Gastrocnemius medialis (tissue), 4 donors: ENCODE data around the gene ZNF177. TPM values are rescaled to one million over a fixed set of nuclear protein-coding genes. Genes with fewer than 3 reads are reported as not detected.

Experiments
- ATAC-seq, 2 donors: fragments of 150-250 bp; one replicate each; pipeline ENCODE4 v1.9.1; 2016
- DNase-seq, 2 donors: peaks; one replicate each; pipeline ENCODE4 v3.0.0-alpha.2; 2019
- H3K27ac ChIP-seq, 4 donors: fragments of 200-600 bp; sonication (generic); 1 replicate in 1 of 4; 2 replicates in 3 of 4; pipeline ENCODE4 v1.5.1; 2016 to 2018; ENCODE audit warnings: mild to moderate bottlenecking in 2 of 4, moderate library complexity in 1 of 4
- H3K27me3 ChIP-seq, 3 donors: fragments of 200-600 bp; sonication (generic) in 2 of 3; 1 replicate in 1 of 3; 2 replicates in 2 of 3; pipeline versions ENCODE4 v1.5.1 to v1.6.0; 2016 to 2019; ENCODE audit warnings: mild to moderate bottlenecking in 1 of 3, moderate library complexity in 1 of 3
- H3K36me3 ChIP-seq, 2 donors: fragments of 200-600 bp; sonication (generic) in 1 of 2; one replicate each; pipeline ENCODE4 v1.5.1; 2017 to 2018
- H3K4me1 ChIP-seq, 2 donors: fragments of 200-600 bp; sonication (generic) in 1 of 2; one replicate each; pipeline ENCODE4 v1.5.1; 2016 to 2017; ENCODE audit warnings: mild to moderate bottlenecking in 2 of 2
- H3K4me3 ChIP-seq, 4 donors: fragments of 200-600 bp; sonication (generic) in 3 of 4; 1 replicate in 1 of 4; 2 replicates in 3 of 4; pipeline ENCODE4 v1.5.1; 2016 to 2019; ENCODE audit warnings: mild to moderate bottlenecking in 2 of 4
- H3K9me3 ChIP-seq, 3 donors: fragments of 200-600 bp; sonication (generic) in 2 of 3; 1 replicate in 1 of 3; 2 replicates in 2 of 3; pipeline ENCODE4 v1.5.1; 2016 to 2019
- CTCF ChIP-seq, 5 experiments: fragments of 450-650 bp in 3 of 5; fragments of 200-600 bp in 2 of 5; sonication (generic) in 2 of 5; IDR thresholded peaks in 4 of 5; conservative IDR thresholded peaks in 1 of 5; 1 replicate in 4 of 5; 2 replicates in 1 of 5; pipeline ENCODE4 v1.5.1; 2016 to 2019; ENCODE audit warnings: antibody characterized with exemption in 5 of 5, mild to moderate bottlenecking in 3 of 5, moderate library complexity in 3 of 5
- POLR2A ChIP-seq, 2 donors: fragments of 450-650 bp; IDR thresholded peaks; one replicate each; pipeline ENCODE4 v1.6.1; 2017; ENCODE audit warnings: antibody characterized with exemption in 2 of 2, mild to moderate bottlenecking in 2 of 2, moderate library complexity in 2 of 2
- in situ Hi-C, 4 donors: fragments of 200-750 bp; cut with MboI; loops; one replicate each; pipeline versions ENCODE4 v1.15.0 to v1.8.0; 2017; ENCODE audit warnings: low sequenced_read_pairs in 4 of 4
- intact Hi-C: fragments of 100-400 bp; cut with DNase I; formaldehyde crosslinking; loops from one replicate; pipeline ENCODE4 v1.15.1; 2023; ENCODE audit warnings: low total_unique reads
- total RNA-seq, 4 donors: library from RNA; depleted of rRNA; stranded (reverse); fragments of >200 nt; gene quantifications; one replicate each; pipeline versions ENCODE4 v1.1.0 to v1.2.3, GENCODE V29; 2016

The ZNF177 gene
- total RNA-seq, 4 donors from 2014 or later: 0.19 to 0.56 (median 0.34) TPM

GRCh38 chr19:9381361-9381785 is 18.6 kb downstream of the ZNF177 start:
- H3K36me3 ChIP-seq: peaks cover 16 to 98% of the 10 kb centered on the region in 2 donors
- in situ Hi-C loops (no loop called here), intact Hi-C loops (no loop called here)
- TF ChIP-seq POLR2A (IDR thresholded peaks at IDR 0.05) (no peak), CTCF (IDR thresholded peaks at IDR 0.05 in 4 of 5, conservative IDR thresholded peaks at IDR 0.05 in 1 of 5) (no peak)
- H3K27me3 ChIP-seq: no peaks in the 10 kb centered on the region
- ATAC-seq (no peak), DNase-seq (no peak)
- H3K4me1 ChIP-seq: no peaks in the 10 kb centered on the region
- no peak overlapping the region for H3K27ac ChIP-seq
- peaks cover 0 to 87% (median 44%) of the 10 kb centered on the region in 3 donors for H3K9me3 ChIP-seq
- H3K4me3 ChIP-seq: peak overlapping the region in 1 of 4 donors; percentile 42

GRCh38 chr19:9406798-9407352 is 44.1 kb downstream of the ZNF177 start:
- ATAC-seq (peak; percentile 62 to 87), DNase-seq (peak; percentile 28 to 70)
- intact Hi-C loops: loop anchor here (2.0 kb wide), 1 partner anchor 28 kb away; the partner anchor contains the start of gene ZNF266
- Histone ChIP-seq H3K9me3 (peaks cover 3 to 26% (median 11%) of the 10 kb centered on the region in 3 donors), H3K27ac (peak overlapping the region; percentile 21 to 45 (median 22)), H3K27me3 (no peaks in the 10 kb centered on the region), H3K36me3 (peaks cover 0 to 3% of the 10 kb centered on the region in 2 donors), H3K4me1 (peaks cover 0 to 5% of the 10 kb centered on the region in 2 donors), H3K4me3 (peak overlapping the region; percentile 63 to 73 (median 68))
- TF ChIP-seq CTCF (IDR thresholded peaks at IDR 0.05 in 4 of 5, conservative IDR thresholded peaks at IDR 0.05 in 1 of 5) (no peak), POLR2A (IDR thresholded peaks at IDR 0.05) (no peak)
- in situ Hi-C loops: no loop called here

- peaks cover 7 to 35% (median 19%) of the 10 kb centered on the region in 3 donors for H3K9me3 ChIP-seq
- TF ChIP-seq CTCF (IDR thresholded peaks at IDR 0.05 in 4 of 5, conservative IDR thresholded peaks at IDR 0.05 in 1 of 5): no peak
- TF ChIP-seq POLR2A (IDR thresholded peaks at IDR 0.05): no peak
- no peak for DNase-seq
- H3K4me1 ChIP-seq: peaks cover 0 to 5% of the 10 kb centered on the region in 2 donors
- in situ Hi-C loops (no loop called here), intact Hi-C loops (loop anchor here (2.0 kb wide), 1 partner anchor 27 kb away; the partner anchor contains the start of gene ZNF266)
- peak overlapping the region in 3 of 4 donors; percentile 64 to 73 (median 72) for H3K4me3 ChIP-seq
- peaks cover 4 to 13% of the 10 kb centered on the region in 2 donors for H3K36me3 ChIP-seq
- no peak for ATAC-seq
- H3K27me3 ChIP-seq: no peaks in the 10 kb centered on the region
- H3K27ac ChIP-seq: no peak overlapping the region
Measured at GRCh38 chr19:9407827-9408226, 45.0 kb downstream of the ZNF177 start.

- peaks cover 38 to 69% of the 10 kb centered on the region in 2 donors for H3K36me3 ChIP-seq
Measured at GRCh38 chr19:9413240-9413954, 50.6 kb downstream of the ZNF177 start.

More at GRCh38 chr19:9413240-9413954, 50.6 kb downstream of the ZNF177 start:
- no peak overlapping the region for H3K27ac ChIP-seq
- ATAC-seq: no peak
- H3K4me1 ChIP-seq: no peaks in the 10 kb centered on the region
- H3K4me3 ChIP-seq: peak overlapping the region in 1 of 4 donors; percentile 45
- DNase-seq: no peak
- peaks cover 22 to 69% (median 40%) of the 10 kb centered on the region in 3 donors for H3K9me3 ChIP-seq
- H3K27me3 ChIP-seq: no peaks in the 10 kb centered on the region
- TF ChIP-seq POLR2A (IDR thresholded peaks at IDR 0.05): no peak
- TF ChIP-seq CTCF (IDR thresholded peaks at IDR 0.05 in 4 of 5, conservative IDR thresholded peaks at IDR 0.05 in 1 of 5): no peak
- intact Hi-C loops (no loop called here), in situ Hi-C loops (no loop called here)
